Body of pancreas (tissue), 4 donors: ENCODE data around the gene IL19.

ENCODE experiments used
- CTCF ChIP-seq, 7 experiments: fragments of 450-650 bp in 4 of 7; fragments of 200-600 bp in 3 of 7; sonication (generic) in 3 of 7; IDR thresholded peaks; one replicate each; pipeline ENCODE4 v1.5.1; 2016 to 2019; ENCODE audit warnings: antibody characterized with exemption in 7 of 7
- POLR2A ChIP-seq, 3 donors: fragments of 450-650 bp; IDR thresholded peaks; one replicate each; pipeline ENCODE4 v1.6.1; 2016; ENCODE audit warnings: antibody characterized with exemption in 3 of 3, mild to moderate bottlenecking in 2 of 3

GRCh38 chr1:206831650-206832049, 61.1 kb downstream of the IL19 start:
- TF ChIP-seq CTCF (IDR thresholded peaks at IDR 0.05) (no peak), POLR2A (IDR thresholded peaks at IDR 0.05) (no peak)
